Kidney epithelial cell (primary cell): ENCODE results near the gene ZDHHC14. TPM values are rescaled to one million over a fixed set of nuclear protein-coding genes. Genes with fewer than 3 reads are reported as not detected.

Source experiments
- DNase-seq: peaks from one replicate; pipeline ENCODE4 v3.0.0-alpha.2; 2010; ENCODE audit warnings: low read depth
- H3K27me3 ChIP-seq: 2 replicates; pipeline ENCODE4 v1.6.0; 2011; ENCODE audit warnings: low read length; ENCODE audit not compliant: control insufficient read depth, insufficient read depth
- H3K36me3 ChIP-seq: 2 replicates; pipeline ENCODE4 v1.5.1; 2011; ENCODE audit warnings: low read length; ENCODE audit not compliant: control insufficient read depth, insufficient read depth
- H3K4me3 ChIP-seq: 2 replicates; pipeline ENCODE4 v1.5.1; 2011; ENCODE audit warnings: low read depth, mild to moderate bottlenecking, control low read depth, low read length
- total RNA-seq: library from RNA; depleted of rRNA; stranded (reverse); fragments of >200 nt; gene quantifications from 2 replicates; pipeline ENCODE4 v1.2.3, GENCODE V29; 2015
- TF ChIP-seq, protein P1 (sequence below): IDR thresholded peaks from 2 replicates; pipeline ENCODE4 v1.5.1; 2011; ENCODE audit warnings: mild to moderate bottlenecking, moderate library complexity, low read length, control low read depth, inconsistent platforms; ENCODE audit not compliant: insufficient read depth, poor library complexity, severe bottlenecking

Gene ZDHHC14
- total RNA-seq, 1 donor from 2014 or later = 9.7 TPM

DNA sequence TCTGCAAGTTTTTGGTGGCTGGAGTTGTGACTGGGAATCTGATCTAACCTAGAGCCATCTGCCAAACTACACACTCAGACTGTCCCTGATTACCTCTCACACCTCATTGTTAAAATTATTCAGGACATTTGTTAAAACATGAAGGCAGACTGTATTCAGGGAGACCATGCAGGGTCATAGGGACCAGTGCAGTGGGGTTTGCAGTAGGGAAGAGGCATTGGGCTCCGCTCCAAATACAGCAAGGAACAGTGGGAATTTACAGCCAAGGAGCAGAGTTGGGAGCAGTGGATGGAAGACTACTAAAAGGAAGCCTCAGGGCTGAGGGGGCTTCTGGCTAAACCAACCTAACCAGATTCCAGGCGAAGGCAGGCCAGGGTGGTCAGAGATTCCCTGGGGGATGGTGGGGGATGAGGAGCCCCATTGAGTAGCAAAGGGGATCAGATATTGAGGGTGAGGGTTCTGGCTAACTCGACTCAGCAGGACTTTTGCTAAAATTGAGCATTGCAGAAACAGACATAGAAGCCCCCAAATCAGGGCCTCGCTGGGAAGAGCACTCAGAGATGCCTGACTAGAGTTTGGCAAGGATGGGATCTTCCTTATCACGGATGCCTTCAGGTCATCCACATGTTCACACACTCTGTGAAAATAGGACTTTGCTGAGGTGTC is 172.0 kb downstream of the ZDHHC14 start:
- TF ChIP-seq, protein P1, sequence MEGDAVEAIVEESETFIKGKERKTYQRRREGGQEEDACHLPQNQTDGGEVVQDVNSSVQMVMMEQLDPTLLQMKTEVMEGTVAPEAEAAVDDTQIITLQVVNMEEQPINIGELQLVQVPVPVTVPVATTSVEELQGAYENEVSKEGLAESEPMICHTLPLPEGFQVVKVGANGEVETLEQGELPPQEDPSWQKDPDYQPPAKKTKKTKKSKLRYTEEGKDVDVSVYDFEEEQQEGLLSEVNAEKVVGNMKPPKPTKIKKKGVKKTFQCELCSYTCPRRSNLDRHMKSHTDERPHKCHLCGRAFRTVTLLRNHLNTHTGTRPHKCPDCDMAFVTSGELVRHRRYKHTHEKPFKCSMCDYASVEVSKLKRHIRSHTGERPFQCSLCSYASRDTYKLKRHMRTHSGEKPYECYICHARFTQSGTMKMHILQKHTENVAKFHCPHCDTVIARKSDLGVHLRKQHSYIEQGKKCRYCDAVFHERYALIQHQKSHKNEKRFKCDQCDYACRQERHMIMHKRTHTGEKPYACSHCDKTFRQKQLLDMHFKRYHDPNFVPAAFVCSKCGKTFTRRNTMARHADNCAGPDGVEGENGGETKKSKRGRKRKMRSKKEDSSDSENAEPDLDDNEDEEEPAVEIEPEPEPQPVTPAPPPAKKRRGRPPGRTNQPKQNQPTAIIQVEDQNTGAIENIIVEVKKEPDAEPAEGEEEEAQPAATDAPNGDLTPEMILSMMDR = no peak
- no peaks in the 10 kb centered on the region for H3K27me3 ChIP-seq

DNA sequence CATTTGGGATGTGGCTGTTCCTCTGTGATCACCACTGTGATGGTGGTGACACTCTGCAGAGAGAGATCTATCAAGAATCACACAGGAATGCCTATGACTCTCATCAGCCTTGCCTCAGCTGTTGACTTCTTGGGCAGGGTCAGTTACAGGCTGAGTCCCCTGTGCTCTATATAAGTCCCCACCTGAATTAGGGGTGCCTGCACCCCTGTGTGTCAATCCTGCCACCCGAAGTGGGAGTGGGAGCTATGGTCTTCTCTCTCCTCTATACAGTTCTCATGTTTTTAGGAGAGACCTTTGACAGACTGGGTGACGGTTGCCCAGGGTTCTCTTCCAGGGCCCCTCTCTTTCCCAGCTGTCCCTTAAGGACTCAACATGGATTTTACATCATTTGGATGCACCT is 173.8 kb downstream of the ZDHHC14 start:
- no peaks in the 10 kb centered on the region for H3K27me3 ChIP-seq
- DNase-seq = no peak
- H3K36me3 ChIP-seq = no peaks in the 10 kb centered on the region
- TF ChIP-seq, protein P1 = no peak
- no peak overlapping the region for H3K4me3 ChIP-seq

More for the DNA sequence above, 172.0 kb downstream of the ZDHHC14 start:
- DNase-seq = no peak
- no peaks in the 10 kb centered on the region for H3K36me3 ChIP-seq
- no peak overlapping the region for H3K4me3 ChIP-seq

DNA sequence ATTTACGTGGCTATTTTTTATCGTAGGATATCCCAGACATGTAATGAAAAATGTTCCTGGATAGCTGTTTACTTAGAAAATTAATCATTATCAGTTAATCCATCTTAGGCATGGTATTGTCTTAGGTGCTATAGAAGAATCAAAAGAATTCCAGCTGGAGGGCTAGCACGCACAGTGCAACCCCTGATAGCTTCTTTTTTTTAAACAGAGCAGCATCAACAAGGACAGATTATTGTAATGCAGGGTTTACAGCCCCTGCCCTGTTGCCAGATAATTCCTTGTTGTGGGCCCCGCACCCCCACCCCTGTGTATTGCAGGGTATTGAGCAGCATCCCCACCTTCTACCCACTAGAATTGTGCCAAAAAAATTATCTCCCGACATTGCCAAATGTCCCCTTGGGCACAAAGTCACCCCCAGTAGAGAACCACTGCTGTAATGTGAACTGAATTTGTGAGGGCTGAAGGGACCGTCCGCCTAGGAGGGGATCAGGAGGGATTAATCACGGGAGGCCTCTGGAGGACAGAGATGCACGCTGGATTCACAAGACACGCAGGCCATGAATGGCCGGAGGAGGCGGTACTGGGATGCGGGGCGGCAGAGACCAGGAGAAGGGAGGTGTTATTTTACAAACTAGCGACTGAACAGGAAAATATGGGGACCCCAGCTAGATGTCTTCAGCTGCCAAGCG is 174.6 kb downstream of the ZDHHC14 start:
- Histone ChIP-seq H3K4me3 (no peak overlapping the region), H3K36me3 (no peaks in the 10 kb centered on the region), H3K27me3 (no peaks in the 10 kb centered on the region)
- no peak for DNase-seq
- TF ChIP-seq, protein P1 = no peak

DNA sequence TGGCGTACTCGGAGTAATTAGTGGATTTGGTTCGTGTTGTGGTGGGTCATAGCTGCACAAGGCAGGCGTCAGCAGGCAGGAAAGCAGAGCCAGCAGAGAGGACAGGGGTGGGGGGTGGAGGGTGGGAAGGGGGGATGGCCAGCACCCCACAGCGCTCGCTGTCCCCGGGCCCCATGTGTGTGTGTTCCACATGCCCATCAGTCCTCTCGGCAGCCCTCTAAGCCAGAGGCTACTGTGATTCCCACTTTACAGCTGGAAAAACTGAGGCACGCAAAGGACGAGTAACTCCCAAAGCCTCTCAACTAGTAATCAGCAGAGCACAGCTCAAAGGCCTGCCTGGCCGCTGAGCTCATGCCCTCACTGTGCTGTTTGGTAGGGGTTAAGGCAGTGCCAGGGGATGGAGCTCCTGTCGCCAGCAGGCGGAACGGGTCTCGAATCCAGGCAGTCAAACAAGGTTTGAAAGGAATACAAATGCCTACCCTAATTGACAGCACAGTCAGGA is 175.2 kb downstream of the ZDHHC14 start:
- DNase-seq = no peak
- Histone ChIP-seq H3K36me3 (no peaks in the 10 kb centered on the region), H3K4me3 (no peak overlapping the region), H3K27me3 (no peaks in the 10 kb centered on the region)
- TF ChIP-seq, protein P1 = no peak

DNA sequence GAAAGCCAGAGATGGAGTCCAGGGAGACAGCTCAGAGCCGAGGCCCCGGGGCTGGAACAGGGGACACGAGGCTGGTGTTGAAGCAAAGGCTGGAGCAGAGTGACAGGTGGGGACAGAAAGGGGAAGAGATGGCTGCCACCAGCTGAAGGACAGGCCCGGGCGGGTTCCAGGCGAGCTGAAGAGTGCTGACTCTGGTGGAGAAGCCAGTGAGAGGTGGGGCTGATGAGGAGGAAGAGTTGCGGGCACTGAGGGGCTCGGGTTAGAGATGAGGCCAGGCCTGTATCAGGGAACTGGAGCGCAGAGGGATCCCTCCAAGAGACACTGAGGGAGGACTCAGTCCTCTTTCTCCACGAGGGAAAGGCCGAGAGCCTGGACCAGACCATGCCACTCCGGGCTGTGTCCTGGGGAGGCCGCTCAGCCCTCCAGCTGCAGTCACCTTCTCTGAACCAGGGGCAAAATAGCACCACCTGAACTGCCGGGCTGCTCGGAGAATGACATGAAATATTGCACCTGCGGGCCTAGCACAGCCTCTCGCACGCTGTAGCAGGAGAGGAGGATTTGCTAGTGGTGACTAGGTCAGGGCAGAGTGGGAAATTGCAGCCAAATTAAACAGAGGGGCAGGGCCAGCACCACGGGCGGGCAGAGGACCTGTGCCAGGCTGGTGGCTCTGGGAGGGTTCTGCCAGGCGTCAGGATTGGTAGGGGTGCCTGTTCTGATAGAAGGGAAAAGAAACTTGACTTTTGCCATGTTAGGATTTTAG is 175.9 kb downstream of the ZDHHC14 start:
- Histone ChIP-seq H3K27me3 (no peaks in the 10 kb centered on the region), H3K4me3 (no peak overlapping the region), H3K36me3 (no peaks in the 10 kb centered on the region)
- no peak for DNase-seq
- TF ChIP-seq, protein P1 = no peak
